BLaER1 treated with 17β-estradiol and CSF1 and Interleukin-3, amounts not matched to agents 10 nM and 100 nM (cell line): ENCODE results near the gene LAT.

Experiments
- H3K27ac ChIP-seq, 11 experiments: shearing (Covaris generic); formaldehyde crosslinking; 2 replicates each; pipeline ENCODE4 v1.8.1; 2022
- H3K27me3 ChIP-seq, 11 experiments: shearing (Covaris generic); formaldehyde crosslinking; 2 replicates each; pipeline ENCODE4 v1.8.1; 2022
- H3K36me3 ChIP-seq, 11 experiments: shearing (Covaris generic); formaldehyde crosslinking; 2 replicates each; pipeline ENCODE4 v1.8.1; 2022
- H3K4me1 ChIP-seq, 10 experiments: shearing (Covaris generic); formaldehyde crosslinking; 2 replicates each; pipeline ENCODE4 v1.8.1; 2022
- H3K4me2 ChIP-seq, 11 experiments: shearing (Covaris generic); formaldehyde crosslinking; 2 replicates each; pipeline ENCODE4 v1.8.1; 2022
- H3K4me3 ChIP-seq, 10 experiments: shearing (Covaris generic); formaldehyde crosslinking; 2 replicates each; pipeline ENCODE4 v1.8.1; 2022
- H3K9ac ChIP-seq, 11 experiments: shearing (Covaris generic); formaldehyde crosslinking; 2 replicates each; pipeline ENCODE4 v1.8.1; 2022
- H3K9me3 ChIP-seq, 11 experiments: shearing (Covaris generic); formaldehyde crosslinking; replicated peaks in 1 of 11; 2 replicates each; pipeline ENCODE4 v1.8.1; 2022
- H4K20me1 ChIP-seq, 11 experiments: shearing (Covaris generic); formaldehyde crosslinking; 2 replicates each; pipeline ENCODE4 v1.8.1; 2022
- Cebpa-rat ChIP-seq, 11 experiments: shearing (Covaris generic); IDR thresholded peaks; 2 replicates each; pipeline ENCODE4 v1.8.1; 2022

The LAT gene

GRCh38 chr16:29023279-29024277 is 38.7 kb downstream of the LAT start:
- peak overlapping the region in 5 of 11 experiments; percentile 12 to 70 (median 64); a peak in 11 of 22 replicates for H3K9ac ChIP-seq
- H3K27ac ChIP-seq = peak overlapping the region in 6 of 11 experiments; percentile 4 to 73 (median 67); a peak in 11 of 22 replicates
- peaks cover 0 to 11% (median 0%) of the 10 kb centered on the region in 11 experiments; a peak in 3 of 22 replicates for H3K27me3 ChIP-seq
- H3K4me1 ChIP-seq = peaks cover 20 to 99% (median 72%) of the 10 kb centered on the region in 10 experiments
- TF ChIP-seq Cebpa-rat (IDR thresholded peaks at IDR 0.05) = no peak
- H4K20me1 ChIP-seq = no peaks in the 10 kb centered on the region
- peak overlapping the region; percentile 43 to 94 (median 74) for H3K4me2 ChIP-seq
- no peaks in the 10 kb centered on the region for H3K36me3 ChIP-seq
- H3K9me3 ChIP-seq = no peaks in the 10 kb centered on the region
- H3K4me3 ChIP-seq = peak overlapping the region in 2 of 10 experiments; percentile 22 to 37; a peak in 3 of 20 replicates

- Histone ChIP-seq H3K9ac (peak overlapping the region in 5 of 11 experiments; percentile 12 to 70 (median 64); a peak in 11 of 22 replicates), H3K9me3 (no peaks in the 10 kb centered on the region), H3K27me3 (peaks cover 0 to 11% (median 0%) of the 10 kb centered on the region in 11 experiments; a peak in 3 of 22 replicates), H3K36me3 (no peaks in the 10 kb centered on the region), H3K4me1 (peaks cover 27 to 100% (median 79%) of the 10 kb centered on the region in 10 experiments), H3K4me2 (peak overlapping the region; percentile 43 to 94 (median 74)), H3K27ac (peak overlapping the region in 6 of 11 experiments; percentile 4 to 73 (median 67); a peak in 11 of 22 replicates), H3K4me3 (peak overlapping the region in 2 of 10 experiments; percentile 22 to 37; a peak in 3 of 20 replicates), H4K20me1 (no peaks in the 10 kb centered on the region)
- TF ChIP-seq Cebpa-rat (IDR thresholded peaks at IDR 0.05) = no peak
Measured at GRCh38 chr16:29024278-29024677, 39.4 kb downstream of the LAT start.

- no peaks in the 10 kb centered on the region for H3K36me3 ChIP-seq
- peaks cover 32 to 100% (median 89%) of the 10 kb centered on the region in 10 experiments for H3K4me1 ChIP-seq
- no peaks in the 10 kb centered on the region for H3K9me3 ChIP-seq
- H4K20me1 ChIP-seq = no peaks in the 10 kb centered on the region
- H3K27ac ChIP-seq = peak overlapping the region in 3 of 11 experiments; percentile 67 to 73 (median 71); a peak in 6 of 22 replicates
- TF ChIP-seq Cebpa-rat (IDR thresholded peaks at IDR 0.05) = no peak
- H3K9ac ChIP-seq = peak overlapping the region in 4 of 11 experiments; percentile 4 to 70 (median 48); a peak in 4 of 22 replicates
- peak overlapping the region in 1 of 10 experiments; percentile 37; a peak in 1 of 20 replicates for H3K4me3 ChIP-seq
- H3K4me2 ChIP-seq = peak overlapping the region in 10 of 11 experiments; percentile 18 to 94 (median 76); a peak in 19 of 22 replicates
- H3K27me3 ChIP-seq = peaks cover 0 to 11% (median 0%) of the 10 kb centered on the region in 11 experiments; a peak in 3 of 22 replicates
Measured at GRCh38 chr16:29025218-29025617, 40.4 kb downstream of the LAT start.

GRCh38 chr16:29025735-29026134 is 40.9 kb downstream of the LAT start:
- Histone ChIP-seq H3K36me3 (no peaks in the 10 kb centered on the region), H4K20me1 (no peaks in the 10 kb centered on the region), H3K9ac (0 out of 22 replicates have a peak overlapping the region, but pooled peaks of 1 of the 11 experiments have one; percentile 4), H3K9me3 (no peaks in the 10 kb centered on the region), H3K4me1 (peaks cover 32 to 100% (median 89%) of the 10 kb centered on the region in 10 experiments), H3K4me3 (0 out of 20 replicates have a peak overlapping the region, but pooled peaks of 1 of the 10 experiments have one; percentile 37), H3K27ac (peak overlapping the region in 3 of 11 experiments; percentile 67 to 73 (median 71); a peak in 3 of 22 replicates), H3K27me3 (peaks cover 0 to 11% (median 0%) of the 10 kb centered on the region in 11 experiments; a peak in 3 of 22 replicates), H3K4me2 (peak overlapping the region in 10 of 11 experiments; percentile 18 to 94 (median 76); a peak in 19 of 22 replicates)
- TF ChIP-seq Cebpa-rat (IDR thresholded peaks at IDR 0.05) = no peak

GRCh38 chr16:29028457-29029167 is 43.8 kb downstream of the LAT start:
- H3K27me3 ChIP-seq = peaks cover 0 to 11% (median 0%) of the 10 kb centered on the region in 11 experiments; a peak in 3 of 22 replicates
- H4K20me1 ChIP-seq = no peaks in the 10 kb centered on the region
- H3K9me3 ChIP-seq = no peaks in the 10 kb centered on the region
- H3K4me1 ChIP-seq = peaks cover 25 to 74% (median 63%) of the 10 kb centered on the region in 10 experiments
- H3K4me3 ChIP-seq = peak overlapping the region in 1 of 10 experiments; percentile 9; a peak in 2 of 20 replicates
- peak overlapping the region; percentile 51 to 93 (median 79) for H3K4me2 ChIP-seq
- peak overlapping the region in 8 of 11 experiments; percentile 31 to 63 (median 53); a peak in 13 of 22 replicates for H3K9ac ChIP-seq
- no peaks in the 10 kb centered on the region for H3K36me3 ChIP-seq
- no peak for TF ChIP-seq Cebpa-rat (IDR thresholded peaks at IDR 0.05)
- H3K27ac ChIP-seq = peak overlapping the region in 10 of 11 experiments; percentile 26 to 75 (median 55); a peak in 17 of 22 replicates

GRCh38 chr16:29029168-29029994 is 44.5 kb downstream of the LAT start:
- Histone ChIP-seq H3K9ac (peak overlapping the region in 8 of 11 experiments; percentile 31 to 63 (median 53); a peak in 12 of 22 replicates), H3K27ac (peak overlapping the region in 10 of 11 experiments; percentile 26 to 75 (median 55); a peak in 17 of 22 replicates)

GRCh38 chr16:29030086-29030840 is 45.4 kb downstream of the LAT start:
- Histone ChIP-seq H3K36me3 (no peaks in the 10 kb centered on the region), H3K4me2 (peak overlapping the region in 8 of 11 experiments; percentile 8 to 93 (median 79); a peak in 11 of 22 replicates), H3K27me3 (no peaks in the 10 kb centered on the region; a peak in 2 of 22 replicates), H3K27ac (peak overlapping the region in 1 of 11 experiments; percentile 46; a peak in 1 of 22 replicates), H3K4me3 (no peak overlapping the region), H3K9me3 (no peaks in the 10 kb centered on the region), H3K4me1 (peaks cover 17 to 57% (median 47%) of the 10 kb centered on the region in 10 experiments), H3K9ac (no peak overlapping the region), H4K20me1 (no peaks in the 10 kb centered on the region)
- no peak for TF ChIP-seq Cebpa-rat (IDR thresholded peaks at IDR 0.05)

More at GRCh38 chr16:29029168-29029994, 44.5 kb downstream of the LAT start:
- H3K27me3 ChIP-seq = peaks cover 0 to 8% (median 0%) of the 10 kb centered on the region in 11 experiments; a peak in 3 of 22 replicates
- peak overlapping the region in 2 of 10 experiments; percentile 9 to 18; a peak in 2 of 20 replicates for H3K4me3 ChIP-seq
- peaks cover 18 to 66% (median 55%) of the 10 kb centered on the region in 10 experiments for H3K4me1 ChIP-seq
- no peaks in the 10 kb centered on the region for H3K36me3 ChIP-seq
- H3K9me3 ChIP-seq = no peaks in the 10 kb centered on the region
- no peak for TF ChIP-seq Cebpa-rat (IDR thresholded peaks at IDR 0.05)
- H4K20me1 ChIP-seq = no peaks in the 10 kb centered on the region
- H3K4me2 ChIP-seq = peak overlapping the region; percentile 51 to 93 (median 79)
